Measurements from ENCODE around the gene CFAP299. TPM values are rescaled to one million over a fixed set of nuclear protein-coding genes. Genes with fewer than 3 reads are reported as not detected.

The CFAP299 gene
- polyA plus RNA-seq, 6 donors from 2014 or later = not detected

- peaks cover 0 to 7% (median 0%) of the 10 kb centered on the region in 7 donors for H3K9me3 Mint-ChIP-seq
- no peak overlapping the region for H3K27ac Mint-ChIP-seq
- DNase-seq (no peak), ATAC-seq (ENCODE audit: low read depth in 2 of 2) (no peak)
- peaks cover 0 to 8% (median 4%) of the 10 kb centered on the region in 3 donors for H3K27me3 Mint-ChIP-seq
- no peaks in the 10 kb centered on the region for H3K36me3 Mint-ChIP-seq
- H3K4me3 Mint-ChIP-seq = no peak overlapping the region
- no peaks in the 10 kb centered on the region for H3K4me1 Mint-ChIP-seq
Measured at GRCh38 chr4:80967346-80967745, 631.8 kb downstream of the CFAP299 start.

GRCh38 chr4:80980239-80980638, 644.7 kb downstream of the CFAP299 start:
- ATAC-seq (ENCODE audit: low read depth in 2 of 2) (no peak), DNase-seq (no peak)
- Mint-ChIP-seq H3K4me1 (no peaks in the 10 kb centered on the region), H3K36me3 (no peaks in the 10 kb centered on the region), H3K27me3 (peaks cover 5 to 9% (median 7%) of the 10 kb centered on the region in 3 donors), H3K9me3 (peaks cover 0 to 8% (median 0%) of the 10 kb centered on the region in 7 donors), H3K4me3 (no peak overlapping the region), H3K27ac (no peak overlapping the region)

GRCh38 chr4:80986011-80986410, 650.5 kb downstream of the CFAP299 start:
- DNase-seq (no peak), ATAC-seq (ENCODE audit: low read depth in 2 of 2) (no peak)
- Mint-ChIP-seq H3K27me3 (peaks cover 0 to 1% (median 0%) of the 10 kb centered on the region in 3 donors), H3K36me3 (no peaks in the 10 kb centered on the region), H3K4me3 (no peak overlapping the region), H3K9me3 (peaks cover 0 to 6% (median 0%) of the 10 kb centered on the region in 7 donors), H3K4me1 (peaks cover 8 to 16% (median 13%) of the 10 kb centered on the region in 3 donors), H3K27ac (peak overlapping the region in 1 of 6 donors; percentile 68)

- H3K27me3 Mint-ChIP-seq = no peaks in the 10 kb centered on the region
- H3K36me3 Mint-ChIP-seq = no peaks in the 10 kb centered on the region
- peak overlapping the region in 3 of 6 donors; percentile 39 to 53 (median 48) for H3K27ac Mint-ChIP-seq
- DNase-seq = peak; percentile 41
- ATAC-seq (ENCODE audit: low read depth in 2 of 2) = peak; percentile 45 to 50
- H3K4me1 Mint-ChIP-seq = peaks cover 19 to 36% (median 24%) of the 10 kb centered on the region in 3 donors
- no peaks in the 10 kb centered on the region for H3K9me3 Mint-ChIP-seq
- peak overlapping the region in 2 of 8 donors; percentile 3 to 31 for H3K4me3 Mint-ChIP-seq
Measured at GRCh38 chr4:80989921-80990544, 654.5 kb downstream of the CFAP299 start.

GRCh38 chr4:80990851-80991250, 655.3 kb downstream of the CFAP299 start:
- peaks cover 19 to 36% (median 24%) of the 10 kb centered on the region in 3 donors for H3K4me1 Mint-ChIP-seq
- ATAC-seq (ENCODE audit: low read depth in 2 of 2) (peak; percentile 80 to 83), DNase-seq (peak; percentile 27)
- peak overlapping the region in 2 of 6 donors; percentile 39 to 85 for H3K27ac Mint-ChIP-seq
- no peaks in the 10 kb centered on the region for H3K9me3 Mint-ChIP-seq
- H3K27me3 Mint-ChIP-seq = no peaks in the 10 kb centered on the region
- H3K36me3 Mint-ChIP-seq = no peaks in the 10 kb centered on the region
- peak overlapping the region in 2 of 8 donors; percentile 24 to 52 for H3K4me3 Mint-ChIP-seq

- Mint-ChIP-seq H3K9me3 (no peaks in the 10 kb centered on the region), H3K4me3 (no peak overlapping the region), H3K27ac (no peak overlapping the region), H3K4me1 (peaks cover 13 to 18% (median 15%) of the 10 kb centered on the region in 3 donors), H3K36me3 (no peaks in the 10 kb centered on the region), H3K27me3 (no peaks in the 10 kb centered on the region)
- ATAC-seq (ENCODE audit: low read depth in 2 of 2) (no peak), DNase-seq (no peak)
Measured at GRCh38 chr4:80999943-81000342, 664.4 kb downstream of the CFAP299 start.

- ATAC-seq (ENCODE audit: low read depth in 2 of 2) = peak; percentile 63 to 77
- H3K27ac Mint-ChIP-seq = peak overlapping the region in 4 of 6 donors; percentile 12 to 82 (median 26)
- H3K4me1 Mint-ChIP-seq = peaks cover 13 to 18% (median 15%) of the 10 kb centered on the region in 3 donors
- peaks cover 0 to 8% (median 4%) of the 10 kb centered on the region in 7 donors for H3K9me3 Mint-ChIP-seq
- H3K27me3 Mint-ChIP-seq = no peaks in the 10 kb centered on the region
- DNase-seq = peak; percentile 6
- peaks cover 6 to 7% of the 10 kb centered on the region in 2 donors for H3K36me3 Mint-ChIP-seq
- peak overlapping the region in 5 of 8 donors; percentile 12 to 48 (median 37) for H3K4me3 Mint-ChIP-seq
Measured at GRCh38 chr4:81003597-81004111, 668.1 kb downstream of the CFAP299 start.

GRCh38 chr4:81007417-81007816, 671.9 kb downstream of the CFAP299 start:
- H3K27ac Mint-ChIP-seq = no peak overlapping the region
- DNase-seq (no peak), ATAC-seq (ENCODE audit: low read depth in 2 of 2) (no peak)
- H3K4me1 Mint-ChIP-seq = peaks cover 13 to 18% (median 15%) of the 10 kb centered on the region in 3 donors
- H3K9me3 Mint-ChIP-seq = peaks cover 0 to 9% (median 5%) of the 10 kb centered on the region in 7 donors
- peaks cover 7 to 8% of the 10 kb centered on the region in 2 donors for H3K36me3 Mint-ChIP-seq
- H3K4me3 Mint-ChIP-seq = no peak overlapping the region
- peaks cover 0 to under 1% (median 0%) of the 10 kb centered on the region in 3 donors for H3K27me3 Mint-ChIP-seq

Other genes with a start within 250 kb of the CFAP299 start
- 1 to 10 TPM in 5 of 6 donors, under 1 TPM in 1; 0.19 to 3.9 (median 2.1) TPM for gene PRDM8, start 138.2 kb upstream of the CFAP299 start, polyA plus RNA-seq (ENCODE audit: low read depth in 6 of 6)
- not detected for gene FGF5, start 69.1 kb upstream of the CFAP299 start, polyA plus RNA-seq (ENCODE audit: low read depth in 6 of 6)

Measured in naive B cell (primary cell).